Trophoblast cell (in vitro differentiated cells and primary cell): ENCODE measurements around the gene NKTR.
"Not testable (repeated sequence)": the region's sequence is repeated elsewhere in the genome, so short reads cannot be mapped to it uniquely, and the experiment has no call there.

Experiments used
- DNase-seq, 2 donors: peaks; one replicate each; pipeline ENCODE4 v3.0.0-alpha.2; 2016
- H2AFZ ChIP-seq: 2 replicates; pipeline ENCODE4 v1.6.1; 2013; ENCODE audit warnings: low read length, moderate library complexity, mild to moderate bottlenecking; ENCODE audit not compliant: insufficient read depth, poor library complexity
- H2AK5ac ChIP-seq: 2 replicates; pipeline ENCODE4 v1.6.1; 2013; ENCODE audit warnings: mild to moderate bottlenecking, low read length
- H2BK120ac ChIP-seq: 2 replicates; pipeline ENCODE4 v1.6.1; 2013; ENCODE audit warnings: low read length, mild to moderate bottlenecking, moderate library complexity; ENCODE audit not compliant: insufficient read depth, poor library complexity
- H2BK12ac ChIP-seq: 2 replicates; pipeline ENCODE4 v1.6.1; 2013; ENCODE audit warnings: mild to moderate bottlenecking, low read length, moderate library complexity
- H2BK5ac ChIP-seq: 2 replicates; pipeline ENCODE4 v1.6.1; 2013; ENCODE audit warnings: low read length, low read depth, moderate library complexity, mild to moderate bottlenecking; ENCODE audit not compliant: poor library complexity
- H3K14ac ChIP-seq: 2 replicates; pipeline ENCODE4 v1.6.1; 2013; ENCODE audit warnings: mild to moderate bottlenecking, low read length
- H3K18ac ChIP-seq: 2 replicates; pipeline ENCODE4 v1.6.1; 2013; ENCODE audit warnings: mild to moderate bottlenecking, low read length
- H3K23ac ChIP-seq: 2 replicates; pipeline ENCODE4 v1.6.1; 2013; ENCODE audit warnings: low read length
- H3K27ac ChIP-seq: 2 replicates; pipeline ENCODE4 v1.5.1; 2013; ENCODE audit warnings: low read depth, mild to moderate bottlenecking, inconsistent platforms, low read length, moderate library complexity
- H3K27me3 ChIP-seq: 2 replicates; pipeline ENCODE4 v1.6.1; 2013; ENCODE audit warnings: inconsistent platforms, mild to moderate bottlenecking, low read length, moderate library complexity; ENCODE audit not compliant: insufficient read depth
- H3K36me3 ChIP-seq, 2 experiments: 1 replicate in 1 of 2; 2 replicates in 1 of 2; pipeline ENCODE4 v1.6.1; 2013; ENCODE audit warnings: low read length in 2 of 2, mild to moderate bottlenecking in 2 of 2, moderate library complexity in 1 of 2; ENCODE audit not compliant: insufficient read depth in 2 of 2, control insufficient read depth in 1 of 2
- H3K4ac ChIP-seq: 2 replicates; pipeline ENCODE4 v1.6.1; 2013; ENCODE audit warnings: low read depth, mild to moderate bottlenecking, low read length, moderate library complexity
- H3K4me1 ChIP-seq, 2 experiments: 1 replicate in 1 of 2; 2 replicates in 1 of 2; pipeline ENCODE4 v1.6.1; 2013; ENCODE audit warnings: low read length in 2 of 2, mild to moderate bottlenecking in 2 of 2, moderate library complexity in 1 of 2; ENCODE audit not compliant: insufficient read depth in 2 of 2, control insufficient read depth in 1 of 2
- H3K4me2 ChIP-seq: 2 replicates; pipeline ENCODE4 v1.6.1; 2013; ENCODE audit warnings: inconsistent platforms, mild to moderate bottlenecking, low read length, moderate library complexity
- H3K4me3 ChIP-seq: 2 replicates; pipeline ENCODE4 v1.5.1; 2013; ENCODE audit warnings: mild to moderate bottlenecking, low read depth, low read length, inconsistent platforms
- H3K79me1 ChIP-seq: one replicate; pipeline ENCODE4 v1.6.1; 2013; ENCODE audit warnings: low read length
- H3K79me2 ChIP-seq: 2 replicates; pipeline ENCODE4 v1.6.1; 2013; ENCODE audit warnings: low read length, mild to moderate bottlenecking; ENCODE audit not compliant: control insufficient read depth, insufficient read depth, poor library complexity
- H3K9ac ChIP-seq: 2 replicates; pipeline ENCODE4 v1.6.1; 2013; ENCODE audit warnings: mild to moderate bottlenecking, low read length
- H3K9me3 ChIP-seq: 2 replicates; pipeline ENCODE4 v1.6.1; 2013; ENCODE audit warnings: low read depth, mild to moderate bottlenecking, control low read depth, inconsistent platforms, low read length; ENCODE audit not compliant: insufficient read depth
- H4K12ac ChIP-seq: 2 replicates; pipeline ENCODE4 v1.6.1; 2013; ENCODE audit warnings: low read depth, mild to moderate bottlenecking, low read length, moderate library complexity
- H4K8ac ChIP-seq: 2 replicates; pipeline ENCODE4 v1.6.1; 2013; ENCODE audit warnings: low read depth, mild to moderate bottlenecking, low read length, moderate library complexity
- H4K91ac ChIP-seq: one replicate; pipeline ENCODE4 v1.6.1; 2013; ENCODE audit warnings: low read depth, mild to moderate bottlenecking, low read length, moderate library complexity
- WGBS: extraction: QIAGEN DNeasy Blood & Tissue Kit; methylation state at CpG from one replicate; pipeline ENCODE4 v1.1.7; 2013; ENCODE audit warnings: missing lambda C conversion rate; ENCODE audit not compliant: insufficient read length, insufficient coverage; ENCODE audit errors: extremely low coverage; 5-methylcytosine and 5-hydroxymethylcytosine counted together

NKTR gene

DNA sequence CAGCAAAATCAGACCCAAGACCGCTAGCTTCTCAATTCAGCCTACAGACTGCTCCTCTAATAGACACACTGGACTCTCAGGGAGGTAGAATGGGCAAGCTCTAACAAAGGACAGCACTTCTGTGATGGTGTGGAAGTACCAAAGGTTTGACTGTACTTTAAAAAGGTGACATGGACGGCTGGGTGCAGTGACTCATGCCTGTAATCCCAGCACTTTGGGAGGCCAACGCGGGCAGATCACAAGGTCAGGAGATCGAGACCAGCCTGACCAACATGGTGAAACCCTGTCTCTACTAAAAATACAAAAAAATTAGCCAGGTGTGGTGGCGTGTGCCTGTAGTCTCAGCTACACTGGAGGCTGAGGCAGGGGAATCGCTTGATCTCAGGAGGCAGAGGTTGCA, 3.4 kb upstream of the NKTR start:
- not testable (repeated sequence) for H3K36me3 ChIP-seq, H3K27ac ChIP-seq, H2BK12ac ChIP-seq, H2BK5ac ChIP-seq, H4K12ac ChIP-seq, H4K91ac ChIP-seq, H3K9me3 ChIP-seq, H2BK120ac ChIP-seq, H3K9ac ChIP-seq, H3K4me1 ChIP-seq, H3K23ac ChIP-seq, H3K79me1 ChIP-seq, H3K18ac ChIP-seq, H3K4ac ChIP-seq, H3K14ac ChIP-seq, H2AFZ ChIP-seq, H3K4me2 ChIP-seq, H2AK5ac ChIP-seq, H4K8ac ChIP-seq, H3K79me2 ChIP-seq, H3K27me3 ChIP-seq, H3K4me3 ChIP-seq
- no CpG with 5 or more reads among the region's 7 CpGs for WGBS
- DNase-seq, result peak in 1 of 2 donors; percentile 61

DNA sequence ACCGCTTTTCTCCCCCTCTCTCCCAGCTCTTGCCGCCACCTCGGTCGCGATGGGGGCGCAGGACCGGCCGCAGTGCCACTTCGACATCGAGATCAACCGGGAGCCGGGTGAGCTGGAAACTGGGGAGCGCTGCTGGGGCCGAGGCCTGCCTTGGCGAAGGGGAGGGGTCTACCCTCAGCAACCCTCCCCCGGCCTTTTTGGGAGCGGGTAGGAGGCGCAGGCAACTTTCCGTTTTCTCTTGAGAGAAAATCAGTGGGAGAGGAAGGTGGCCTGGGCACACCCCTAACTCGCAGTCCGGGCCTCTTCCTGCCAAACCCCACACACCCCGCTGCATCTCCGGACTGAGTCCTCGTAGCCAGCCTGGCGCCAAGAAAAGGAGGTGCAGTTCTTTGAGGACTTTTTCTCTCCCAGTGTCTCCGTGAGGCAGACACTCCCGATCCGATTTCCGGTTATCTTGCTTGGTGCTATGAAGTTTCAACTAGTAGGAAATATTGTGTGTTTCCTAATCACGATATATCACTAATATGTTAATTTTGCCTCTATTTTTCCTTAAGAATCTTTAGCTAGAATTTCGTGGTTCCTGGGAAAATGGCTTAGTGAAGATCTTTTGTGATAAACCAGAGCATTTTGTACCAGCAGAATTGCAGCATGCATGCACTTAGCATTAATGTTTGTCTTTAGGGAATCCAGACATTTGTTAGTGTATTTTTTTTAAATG, 631 bp downstream of the NKTR start:
- H2BK120ac ChIP-seq, result peak overlapping the region; percentile 55
- peak overlapping the region; percentile 96 for H3K9ac ChIP-seq
- H3K18ac ChIP-seq, result peak overlapping the region; percentile 76
- peak overlapping the region; percentile 37 for H2AFZ ChIP-seq
- peak overlapping the region; percentile 86 for H3K14ac ChIP-seq
- H3K4ac ChIP-seq, result peak overlapping the region; percentile 77
- H3K79me1 ChIP-seq, result peaks cover 6% of the 10 kb centered on the region
- H3K27me3 ChIP-seq, result no peaks in the 10 kb centered on the region
- H3K36me3 ChIP-seq, result peaks cover 0 to 6% of the 10 kb centered on the region in 2 experiments
- peaks cover 9% of the 10 kb centered on the region for H3K79me2 ChIP-seq
- H3K27ac ChIP-seq, result peak overlapping the region; percentile 95
- no peaks in the 10 kb centered on the region for H3K9me3 ChIP-seq
- H2AK5ac ChIP-seq, result peak overlapping the region; percentile 78
- peaks cover 2% of the 10 kb centered on the region in 2 experiments for H3K4me1 ChIP-seq
- H4K91ac ChIP-seq, result peak overlapping the region; percentile 83
- no peak overlapping the region for H3K23ac ChIP-seq
- H3K4me3 ChIP-seq, result peak overlapping the region; percentile 99
- H2BK12ac ChIP-seq, result no peak overlapping the region
- DNase-seq, result peak; percentile 24 to 57
- H4K8ac ChIP-seq, result peak overlapping the region; percentile 90
- peak overlapping the region; percentile 61 for H3K4me2 ChIP-seq
- H2BK5ac ChIP-seq, result peak overlapping the region; percentile 81
- peak overlapping the region; percentile 78 for H4K12ac ChIP-seq
- no CpG with 5 or more reads among the region's 31 CpGs for whole genome bisulfite sequencing

DNA sequence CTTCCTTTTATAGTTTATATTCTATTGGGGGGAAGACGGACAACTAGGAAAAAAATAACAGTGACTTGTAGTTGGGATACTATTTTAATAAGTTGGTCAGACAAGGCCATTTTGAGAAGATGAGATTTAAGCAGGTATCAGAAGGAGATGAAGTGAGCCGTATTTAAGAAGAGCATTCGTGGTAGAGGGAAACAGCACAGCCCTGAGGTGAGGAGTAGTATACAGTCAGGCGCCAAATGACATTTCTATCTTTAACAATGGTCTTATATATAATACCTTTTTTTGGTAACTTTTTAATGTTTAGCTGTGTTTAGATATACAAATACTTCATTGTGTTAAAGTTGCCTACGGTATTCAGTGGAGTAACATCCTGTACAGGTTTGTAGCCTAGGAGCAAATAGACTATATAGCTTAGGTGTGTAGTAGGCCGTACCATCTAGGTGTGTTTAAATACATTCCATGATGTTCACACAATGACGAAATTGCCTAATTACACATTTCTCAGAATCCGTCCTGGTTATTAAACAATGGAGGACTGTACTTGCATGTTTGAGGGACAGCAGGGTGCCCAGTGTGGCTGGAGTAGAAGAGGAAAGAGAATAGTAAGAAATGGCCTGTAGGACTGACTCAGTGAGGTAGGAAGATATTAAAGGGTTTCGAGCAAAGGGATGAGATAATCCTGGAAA, 1.6 kb downstream of the NKTR start:
- WGBS, result no CpG with 5 or more reads among the region's 9 CpGs
- H2BK120ac ChIP-seq, result no peak overlapping the region

DNA sequence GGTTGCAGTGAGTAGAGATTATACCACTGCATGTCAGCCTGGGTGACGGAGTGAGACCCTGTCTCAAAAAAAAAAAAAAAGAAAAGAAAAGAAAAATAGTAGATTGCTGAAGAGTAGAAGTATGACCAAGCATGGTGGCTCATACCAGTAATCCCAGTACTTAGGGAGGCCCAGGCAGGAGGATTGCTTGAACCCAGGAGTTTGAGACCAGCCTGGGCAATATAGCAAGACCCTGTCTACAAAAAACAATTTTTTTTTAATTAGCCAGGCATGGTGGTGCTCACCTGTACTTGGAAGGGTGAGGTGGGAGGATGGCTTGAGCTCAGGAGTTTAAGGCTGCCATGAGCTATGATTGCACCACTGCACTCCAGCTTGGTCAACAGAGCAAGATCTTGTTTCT, 2.5 kb downstream of the NKTR start:
- no peak overlapping the region for H3K18ac ChIP-seq
- no CpG with 5 or more reads among the region's 1 CpG for WGBS
- no peak overlapping the region for H4K8ac ChIP-seq
- H3K79me1 ChIP-seq, result peaks cover 6% of the 10 kb centered on the region
- H3K79me2 ChIP-seq, result peaks cover 9% of the 10 kb centered on the region
- no peak overlapping the region for H3K4me2 ChIP-seq
- no peak overlapping the region for H3K9ac ChIP-seq
- H3K27me3 ChIP-seq, result no peaks in the 10 kb centered on the region
- H4K91ac ChIP-seq, result no peak overlapping the region
- H2AK5ac ChIP-seq, result no peak overlapping the region
- H3K9me3 ChIP-seq, result no peaks in the 10 kb centered on the region
- H3K23ac ChIP-seq, result no peak overlapping the region
- no peak overlapping the region for H3K4me3 ChIP-seq
- no peak overlapping the region for H2BK5ac ChIP-seq
- peaks cover under 1 to 5% of the 10 kb centered on the region in 2 experiments for H3K36me3 ChIP-seq
- no peak overlapping the region for H3K14ac ChIP-seq
- H2BK120ac ChIP-seq, result no peak overlapping the region
- no peak for DNase-seq
- H3K27ac ChIP-seq, result no peak overlapping the region
- H2AFZ ChIP-seq, result no peak overlapping the region
- H2BK12ac ChIP-seq, result no peak overlapping the region
- no peak overlapping the region for H4K12ac ChIP-seq
- H3K4ac ChIP-seq, result peak overlapping the region; percentile 95
- peaks cover 2% of the 10 kb centered on the region in 2 experiments for H3K4me1 ChIP-seq

More for the DNA sequence above, 1.6 kb downstream of the NKTR start:
- no peaks in the 10 kb centered on the region for H3K27me3 ChIP-seq
- no peak overlapping the region for H2AK5ac ChIP-seq
- no peaks in the 10 kb centered on the region for H3K9me3 ChIP-seq
- H3K36me3 ChIP-seq, result peaks cover 0 to 5% of the 10 kb centered on the region in 2 experiments
- no peak overlapping the region for H3K23ac ChIP-seq
- H3K79me1 ChIP-seq, result peaks cover 6% of the 10 kb centered on the region
- peak in 1 of 2 donors; percentile 32 for DNase-seq
- H4K8ac ChIP-seq, result no peak overlapping the region
- no peak overlapping the region for H3K14ac ChIP-seq
- H3K4ac ChIP-seq, result peak overlapping the region; percentile 99
- peaks cover 9% of the 10 kb centered on the region for H3K79me2 ChIP-seq
- no peak overlapping the region for H3K4me3 ChIP-seq
- H3K4me2 ChIP-seq, result peak overlapping the region; percentile 61
- H3K27ac ChIP-seq, result no peak overlapping the region
- H3K4me1 ChIP-seq, result peaks cover 2% of the 10 kb centered on the region in 2 experiments
- H2BK5ac ChIP-seq, result no peak overlapping the region
- H4K12ac ChIP-seq, result no peak overlapping the region
- H2AFZ ChIP-seq, result no peak overlapping the region
- no peak overlapping the region for H3K18ac ChIP-seq
- peak overlapping the region; percentile 5 for H3K9ac ChIP-seq
- no peak overlapping the region for H2BK12ac ChIP-seq
- H4K91ac ChIP-seq, result no peak overlapping the region
